GM12878 (cell line): Measurements from ENCODE around the gene ATG9B. TPM values are rescaled to one million over a fixed set of nuclear protein-coding genes. Genes with fewer than 3 reads are reported as not detected.

Experiments used
- ATAC-seq: fragments of 200-7000 bp; cut with Tn5 transposase; 3 replicates; pipeline ENCODE4 v1.9.1; 2020; ENCODE audit warnings: mild to moderate bottlenecking, moderate library complexity
- BruUV-seq: library from RNA; stranded (reverse); fragments of 400-500 nt; replicated peaks from 2 replicates; lab custom pipeline; 2021; lab: Mats Ljungman, UMichigan
- CTCF ChIA-PET: fragments of 300-600 bp; sonication (Branson Sonifier 250); formaldehyde crosslinking; extraction: SDS; loops from one replicate; lab custom pipeline; 2021; ENCODE audit warnings: inconsistent platforms; lab: Yijun Ruan, JAX
- POLR2A ChIA-PET: fragments of 350-600 bp; formaldehyde crosslinking; extraction: SDS; loops from one replicate; lab custom pipeline; 2021; ENCODE audit warnings: inconsistent platforms; lab: Charles Lee
- RAD21 ChIA-PET: fragments of 300-600 bp; sonication (Branson Sonifier 250); formaldehyde crosslinking; loops from one replicate; lab custom pipeline; 2023; ENCODE audit warnings: antibody characterized with exemption; ENCODE audit not compliant: unreplicated experiment; lab: Charles Lee
- SMC1A ChIA-PET: fragments of 300-600 bp; sonication (Branson Sonifier 250); formaldehyde crosslinking; loops from one replicate; lab custom pipeline; 2023; ENCODE audit not compliant: unreplicated experiment, uncharacterized antibody; lab: Charles Lee
- DNase-seq: peaks from one replicate; pipeline ENCODE4 v3.0.0-alpha.2; 2011; ENCODE audit warnings: low read depth, low spot score
- FAIRE-seq: peaks from 3 replicates; lab custom pipeline; 2011; peaks lifted over from hg19 to GRCh38; lab: Jason Lieb, UNC
- H2AFZ ChIP-seq: 2 replicates; pipeline ENCODE4 v1.6.0; 2011; ENCODE audit warnings: low read depth, low read length, control low read depth; ENCODE audit not compliant: control insufficient read depth
- H3K27ac ChIP-seq: 2 replicates; pipeline ENCODE4 v1.5.1; 2011; ENCODE audit warnings: control low read depth; ENCODE audit not compliant: control insufficient read depth, insufficient read depth
- H3K27me3 ChIP-seq, 2 experiments: replicated peaks in 1 of 2; 2 replicates each; pipeline versions ENCODE4 v1.6.0 to v1.6.1; 2011; ENCODE audit warnings: low read length in 1 of 2; ENCODE audit not compliant: control insufficient read depth in 2 of 2, insufficient read depth in 2 of 2
- H3K36me3 ChIP-seq, 2 experiments: 2 replicates each; pipeline ENCODE4 v1.5.1; 2011; ENCODE audit warnings: low read length in 1 of 2; ENCODE audit not compliant: control insufficient read depth in 2 of 2, insufficient read depth in 2 of 2
- H3K4me1 ChIP-seq: 2 replicates; pipeline ENCODE4 v1.6.1; 2011; ENCODE audit warnings: mild to moderate bottlenecking, low read length, moderate library complexity, mixed read lengths; ENCODE audit not compliant: control insufficient read depth, insufficient read depth
- H3K4me2 ChIP-seq: 2 replicates; pipeline ENCODE4 v1.6.0; 2011; ENCODE audit warnings: control low read depth; ENCODE audit not compliant: control insufficient read depth, insufficient read depth
- H3K4me3 ChIP-seq: fragments of 200-600 bp; sonication (generic); 2 replicates; pipeline ENCODE4 v1.5.1; 2016
- H3K79me2 ChIP-seq: 2 replicates; pipeline ENCODE4 v1.6.0; 2011; ENCODE audit warnings: low read length; ENCODE audit not compliant: control insufficient read depth, insufficient read depth
- H3K9ac ChIP-seq: 2 replicates; pipeline ENCODE4 v1.8.0; 2011; ENCODE audit warnings: low read length, control low read depth, mixed read lengths; ENCODE audit not compliant: control insufficient read depth, insufficient read depth
- H3K9me3 ChIP-seq: replicated peaks from 3 replicates; pipeline ENCODE4 v1.5.1; 2011; ENCODE audit warnings: mild to moderate bottlenecking, low read length; ENCODE audit not compliant: control insufficient read depth, insufficient read depth
- H4K20me1 ChIP-seq: 2 replicates; pipeline ENCODE4 v1.6.0; 2011; ENCODE audit not compliant: control insufficient read depth, insufficient read depth
- CBFB ChIP-seq: IDR thresholded peaks from 2 replicates; pipeline ENCODE4 v1.6.1; 2016; ENCODE audit warnings: antibody characterized with exemption, low read depth
- CBX3 ChIP-seq: fragments of 200-600 bp; sonication (generic); IDR thresholded peaks from 2 replicates; pipeline ENCODE4 v1.6.1; 2016; ENCODE audit warnings: low read depth, borderline replicate concordance
- EP300 ChIP-seq, 2 experiments: fragments of 150-350 bp in 1 of 2; IDR thresholded peaks; 2 replicates each; pipeline ENCODE4 v1.6.1; 2011 to 2012; ENCODE audit warnings: low read depth in 2 of 2, low read length in 2 of 2, borderline replicate concordance in 1 of 2, improper control_type of control experiment in 1 of 2, inconsistent platforms in 1 of 2; ENCODE audit not compliant: control insufficient read depth in 1 of 2
- FOXK2 ChIP-seq: fragments of 450-650 bp; IDR thresholded peaks from 2 replicates; pipeline ENCODE4 v1.6.1; 2017; ENCODE audit warnings: mild to moderate bottlenecking, moderate library complexity
- HDAC6 ChIP-seq: fragments of 200-600 bp; sonication (generic); IDR thresholded peaks from one replicate; pipeline ENCODE4 v1.8.0; 2017; ENCODE audit warnings: antibody characterized with exemption; ENCODE audit not compliant: unreplicated experiment
- SMAD1 ChIP-seq: fragments of 450-650 bp; IDR thresholded peaks from 2 replicates; pipeline ENCODE4 v1.6.1; 2018; ENCODE audit warnings: mild to moderate bottlenecking, low read depth; ENCODE audit not compliant: partially characterized antibody
- ZNF207 ChIP-seq: fragments of 450-650 bp; IDR thresholded peaks from 2 replicates; pipeline ENCODE4 v1.6.1; 2014; ENCODE audit warnings: antibody characterized with exemption, mild to moderate bottlenecking, borderline replicate concordance
- ZSCAN29 ChIP-seq: fragments of 450-650 bp; IDR thresholded peaks from 2 replicates; pipeline ENCODE4 v1.6.1; 2017; ENCODE audit warnings: mild to moderate bottlenecking, moderate library complexity
- WGBS: methylation state at CpG from one replicate; pipeline ENCODE4 v1.1.6; 2016; ENCODE audit warnings: low lambda C conversion rate; ENCODE audit not compliant: insufficient replicate concordance, insufficient coverage; ENCODE audit errors: missing lambda C conversion rate; 5-methylcytosine and 5-hydroxymethylcytosine counted together
- in situ Hi-C: fragments of 300-500 bp; cut with MboI; formaldehyde crosslinking; loops from 9 replicates; pipeline ENCODE4 v1.14.3; 2018; ENCODE audit warnings: mixed read lengths
- intact Hi-C: fragments of 100-400 bp; cut with micrococcal nuclease; formaldehyde crosslinking; loops from one replicate; pipeline ENCODE4 v1.14.2; 2022; ENCODE audit not compliant: unreplicated experiment
- polyA plus RNA-seq, 11 experiments: library from polyadenylated mRNA; depleted of rRNA in 4 of 11; unstranded in 6 of 11; stranded (reverse) in 5 of 11; fragments of >200 nt; fragmentation: Nextera tagmentation in 4 of 11; fragmentation: Illumina TruSeq in 1 of 11; extraction: Ambion mirVana in 4 of 11; extraction: Trizol in 1 of 11; gene quantifications; 1 replicate in 1 of 11; 2 replicates in 10 of 11; pipeline versions ENCODE4 v1.2.1 to v1.2.3, GENCODE V29; 2011 to 2016; ENCODE audit warnings: inconsistent platforms in 2 of 11, missing spikeins in 2 of 11, low read depth in 1 of 11
- total RNA-seq, 4 experiments: library from RNA; depleted of rRNA in 3 of 4; stranded (reverse); fragments of >200 nt in 3 of 4; fragmentation: Illumina TruSeq in 1 of 4; extraction: Trizol in 1 of 4; gene quantifications; 2 replicates each; pipeline versions ENCODE4 v1.2.1 to v1.2.3, GENCODE V29; 2013 to 2021
- TF ChIP-seq, protein P1 (sequence below): IDR thresholded peaks from 2 replicates; pipeline ENCODE4 v1.6.1; 2012; ENCODE audit warnings: mild to moderate bottlenecking, low read depth, low read length

Gene ATG9B
- total and polyA plus RNA-seq, 10 of the 15 experiments (the other 5 are each of a cell fraction or from before 2014, with no cell fraction given): 0.01 to 0.83 (median 0.12) TPM; not detected in 2

DNA sequence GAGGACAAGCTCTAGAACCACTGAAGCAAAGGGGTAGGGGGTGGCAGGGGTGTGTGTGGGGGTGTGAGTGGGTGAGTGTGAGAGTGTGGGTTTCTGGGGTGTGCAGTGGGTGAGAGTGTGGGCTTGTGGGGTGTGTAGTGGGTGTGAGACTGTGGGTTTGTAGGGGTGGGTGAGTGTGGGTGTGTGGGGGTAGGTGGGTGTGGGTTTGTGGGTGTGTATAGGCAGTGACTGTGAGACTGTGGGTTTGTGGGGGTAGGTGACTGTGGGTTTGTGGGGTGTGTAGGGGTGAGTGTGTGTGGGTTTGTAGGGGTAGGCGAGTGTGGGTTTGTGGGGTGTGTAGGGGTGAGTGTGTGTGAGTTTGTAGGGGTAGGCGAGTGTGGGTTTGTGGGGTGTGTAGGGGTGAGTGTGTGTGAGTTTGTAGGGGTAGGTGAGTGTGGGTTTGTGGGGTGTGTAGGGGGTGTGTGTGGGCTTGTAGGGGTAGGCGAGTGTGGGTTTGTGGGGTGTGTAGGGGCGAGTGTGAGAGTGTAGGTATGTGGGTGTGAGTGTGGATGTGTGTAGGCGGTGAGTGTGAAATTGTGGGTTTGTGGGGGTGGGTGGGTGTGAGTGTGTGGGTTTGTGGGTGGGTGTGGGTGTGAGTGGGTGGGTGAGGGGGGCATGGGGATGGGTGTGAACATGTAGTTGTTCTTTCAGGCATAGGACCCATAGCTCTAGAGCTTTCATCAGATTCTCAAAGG lies 24.6 kb downstream of the ATG9B start:
- in situ Hi-C loops: no loop called here
- FAIRE-seq: no peak
- no peak overlapping the region for H3K27ac ChIP-seq

More for the DNA sequence above, 24.6 kb downstream of the ATG9B start:
- RAD21 ChIA-PET: no interaction called here
- SMC1A ChIA-PET: no interaction called here
- H3K4me2 ChIP-seq: no peak overlapping the region
- CTCF ChIA-PET: no interaction called here
- no peak overlapping the region for H3K9ac ChIP-seq
- H3K27me3 ChIP-seq: no peaks in the 10 kb centered on the region
- no peaks in the 10 kb centered on the region for H3K79me2 ChIP-seq
- DNase-seq (no peak), ATAC-seq (no peak)
- POLR2A ChIA-PET: no interaction called here
- intact Hi-C loops: no loop called here
- no peak overlapping the region for H3K4me3 ChIP-seq
- no peak overlapping the region for H2AFZ ChIP-seq
- H3K4me1 ChIP-seq: no peaks in the 10 kb centered on the region
- no TSS peak for BruUV-seq
- no peaks in the 10 kb centered on the region for H4K20me1 ChIP-seq
- H3K36me3 ChIP-seq: no peaks in the 10 kb centered on the region
- TF ChIP-seq SMAD1: no peak
- TF ChIP-seq EP300 (IDR thresholded peaks at IDR 0.05; ENCODE audit: borderline replicate concordance in 1 of 2, control insufficient read depth in 1 of 2, low read depth in 2 of 2, low read length in 2 of 2): no peak
- TF ChIP-seq, protein P1, sequence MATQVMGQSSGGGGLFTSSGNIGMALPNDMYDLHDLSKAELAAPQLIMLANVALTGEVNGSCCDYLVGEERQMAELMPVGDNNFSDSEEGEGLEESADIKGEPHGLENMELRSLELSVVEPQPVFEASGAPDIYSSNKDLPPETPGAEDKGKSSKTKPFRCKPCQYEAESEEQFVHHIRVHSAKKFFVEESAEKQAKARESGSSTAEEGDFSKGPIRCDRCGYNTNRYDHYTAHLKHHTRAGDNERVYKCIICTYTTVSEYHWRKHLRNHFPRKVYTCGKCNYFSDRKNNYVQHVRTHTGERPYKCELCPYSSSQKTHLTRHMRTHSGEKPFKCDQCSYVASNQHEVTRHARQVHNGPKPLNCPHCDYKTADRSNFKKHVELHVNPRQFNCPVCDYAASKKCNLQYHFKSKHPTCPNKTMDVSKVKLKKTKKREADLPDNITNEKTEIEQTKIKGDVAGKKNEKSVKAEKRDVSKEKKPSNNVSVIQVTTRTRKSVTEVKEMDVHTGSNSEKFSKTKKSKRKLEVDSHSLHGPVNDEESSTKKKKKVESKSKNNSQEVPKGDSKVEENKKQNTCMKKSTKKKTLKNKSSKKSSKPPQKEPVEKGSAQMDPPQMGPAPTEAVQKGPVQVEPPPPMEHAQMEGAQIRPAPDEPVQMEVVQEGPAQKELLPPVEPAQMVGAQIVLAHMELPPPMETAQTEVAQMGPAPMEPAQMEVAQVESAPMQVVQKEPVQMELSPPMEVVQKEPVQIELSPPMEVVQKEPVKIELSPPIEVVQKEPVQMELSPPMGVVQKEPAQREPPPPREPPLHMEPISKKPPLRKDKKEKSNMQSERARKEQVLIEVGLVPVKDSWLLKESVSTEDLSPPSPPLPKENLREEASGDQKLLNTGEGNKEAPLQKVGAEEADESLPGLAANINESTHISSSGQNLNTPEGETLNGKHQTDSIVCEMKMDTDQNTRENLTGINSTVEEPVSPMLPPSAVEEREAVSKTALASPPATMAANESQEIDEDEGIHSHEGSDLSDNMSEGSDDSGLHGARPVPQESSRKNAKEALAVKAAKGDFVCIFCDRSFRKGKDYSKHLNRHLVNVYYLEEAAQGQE: no peak
- TF ChIP-seq FOXK2: no peak
- TF ChIP-seq ZNF207: no peak
- TF ChIP-seq ZSCAN29: no peak
- no peak for TF ChIP-seq CBX3
- TF ChIP-seq HDAC6: no peak
- no peak for TF ChIP-seq CBFB
- 21% methylated on average over 3 of the region's 5 CpGs for WGBS
- H3K9me3 ChIP-seq: no peaks in the 10 kb centered on the region
